NCI-H2171 (cell line): ENCODE data around the gene ADAMTSL4.

Experiments
- DNase-seq: peaks from one replicate; lab custom pipeline; 2025; lab: John Stamatoyannopoulos, UW

ADAMTSL4 gene

DNA sequence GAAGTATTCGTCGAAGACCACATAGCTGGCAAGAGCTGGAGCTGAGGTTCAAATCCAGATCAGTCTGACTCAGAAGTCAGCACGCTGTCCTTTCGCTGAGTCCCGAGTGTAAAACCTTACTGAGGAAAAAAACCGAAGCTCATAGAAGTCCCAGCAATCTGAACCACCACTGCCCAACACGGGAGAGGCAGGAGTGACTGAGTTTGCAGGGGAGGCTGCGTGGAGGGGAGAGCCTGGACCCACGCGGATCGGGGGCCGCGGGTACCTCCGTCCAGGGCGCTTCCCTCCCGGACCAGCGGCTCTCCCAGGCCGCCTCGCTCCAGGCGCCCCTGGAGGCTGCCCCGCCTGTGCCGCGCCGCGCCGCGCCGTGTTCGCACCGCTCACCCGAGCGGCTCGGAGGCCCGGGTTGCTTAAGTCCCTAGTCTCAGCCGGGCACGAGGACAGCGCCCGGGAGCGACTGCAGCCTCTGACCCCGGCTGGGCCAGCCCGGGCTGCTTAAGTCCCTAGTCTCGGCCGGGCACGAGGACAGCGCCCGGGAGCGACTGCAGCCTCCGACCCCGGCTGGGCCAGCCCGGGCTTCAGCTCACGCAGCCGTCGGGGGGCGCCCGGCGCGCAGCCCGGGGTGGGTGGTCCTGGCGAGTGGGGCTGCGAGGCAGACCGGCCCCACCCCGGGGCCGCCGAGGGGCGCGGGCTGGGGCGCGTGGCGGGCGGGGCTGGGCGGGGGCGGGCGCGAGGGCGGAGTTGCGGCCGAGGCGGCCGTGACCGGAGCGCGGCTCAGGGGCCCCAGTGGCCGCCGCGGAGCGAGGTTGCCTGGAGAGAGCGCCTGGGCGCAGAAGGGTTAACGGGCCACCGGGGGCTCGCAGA, at the start of gene ADAMTSL4:
TSS of gene ADAMTSL4 (plus strand) at position 777 of the 864 bp plus-strand sequence. CDS start 2,881 bp downstream, outside the sequence.
- peak; percentile 35 for DNase-seq

DNA sequence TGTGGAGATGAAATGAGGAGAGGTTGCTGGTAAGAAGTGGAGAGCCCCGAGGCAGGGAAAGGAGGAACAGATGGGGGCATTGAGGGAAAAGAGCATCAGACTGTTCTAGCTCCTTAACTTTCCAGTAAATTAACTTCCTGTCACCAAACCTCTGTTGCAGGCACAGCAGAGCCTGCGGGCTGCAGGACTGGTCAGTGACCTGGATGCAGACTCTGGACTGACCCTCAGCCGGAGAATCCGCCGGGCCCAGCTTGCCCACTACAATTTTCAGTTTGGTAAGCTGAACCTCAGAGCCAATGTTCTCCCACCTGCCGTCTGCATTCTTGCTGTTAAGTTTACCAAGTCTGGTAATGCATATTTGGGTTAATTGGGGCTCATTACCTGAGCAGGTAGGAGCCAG, 43.8 kb upstream of the ADAMTSL4 start:
- no peak for DNase-seq

DNA sequence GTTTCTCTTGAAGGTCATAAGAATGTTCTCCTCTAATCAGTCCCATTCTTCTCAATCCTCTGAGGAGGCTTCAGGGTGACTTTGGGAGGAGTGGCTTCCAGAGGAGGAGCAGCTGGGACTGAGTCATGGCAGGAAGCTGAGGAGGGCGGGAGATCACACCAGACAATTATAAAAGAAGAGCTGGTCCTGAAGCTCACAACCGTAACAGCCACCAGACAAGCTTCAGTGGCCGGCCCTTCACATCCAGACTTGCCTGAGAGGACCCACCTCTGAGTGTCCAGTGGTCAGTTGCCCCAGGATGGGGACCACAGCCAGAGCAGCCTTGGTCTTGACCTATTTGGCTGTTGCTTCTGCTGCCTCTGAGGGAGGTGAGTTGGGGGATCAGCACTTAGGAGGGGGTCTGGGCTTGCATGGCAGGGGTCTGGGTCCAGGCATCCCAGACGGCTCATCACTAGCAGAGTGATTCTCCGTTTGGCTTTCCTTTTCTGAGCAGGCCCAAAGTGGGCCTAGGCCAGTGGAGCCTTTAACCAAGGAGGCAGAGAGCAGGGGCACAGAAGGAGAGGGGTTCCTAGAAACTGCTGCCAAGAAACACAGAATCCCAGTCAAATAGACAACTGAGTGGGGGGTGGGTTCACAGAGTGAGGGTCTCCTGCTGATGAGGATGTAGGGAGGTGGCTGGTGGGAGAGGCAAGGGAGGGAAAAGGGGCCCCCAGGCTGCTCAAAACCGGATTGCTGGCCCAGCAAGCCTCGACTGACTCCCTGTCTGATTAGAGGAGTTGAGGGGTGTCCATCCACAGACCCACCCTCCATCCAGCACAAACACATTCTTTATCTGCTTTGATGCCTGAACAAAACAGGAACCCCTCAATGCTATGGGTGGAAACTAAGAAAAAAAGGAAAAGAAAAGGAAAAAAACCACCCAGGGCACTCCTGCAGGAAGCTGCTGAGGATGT, 41.0 kb upstream of the ADAMTSL4 start, which contains the start of gene ECM1:
TSS of gene ECM1 (plus strand) at position 198 of the 953 bp plus-strand sequence. CDS start at position 299, 101 bp downstream.
- no peak for DNase-seq

DNA sequence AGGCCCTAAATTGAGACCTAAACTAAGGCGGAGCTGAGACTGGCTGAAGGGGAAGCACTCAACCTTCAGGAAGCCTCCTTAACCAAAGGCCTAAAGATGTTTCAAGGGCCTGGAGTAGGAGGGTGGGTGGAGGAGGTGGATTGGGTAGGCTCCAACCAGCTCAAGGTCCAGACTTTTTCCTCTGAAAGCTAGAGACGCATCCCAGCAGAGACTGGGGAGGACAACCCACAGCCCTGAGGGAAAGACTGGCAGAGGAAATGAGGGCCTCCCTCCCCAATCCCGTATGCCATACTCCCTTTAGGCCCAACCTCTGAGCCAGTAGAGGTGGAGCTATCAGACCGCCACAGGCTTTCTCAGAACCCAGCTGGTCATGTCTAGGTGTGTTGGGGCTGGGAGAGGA, 40.2 kb upstream of the ADAMTSL4 start:
- DNase-seq: no peak

DNA sequence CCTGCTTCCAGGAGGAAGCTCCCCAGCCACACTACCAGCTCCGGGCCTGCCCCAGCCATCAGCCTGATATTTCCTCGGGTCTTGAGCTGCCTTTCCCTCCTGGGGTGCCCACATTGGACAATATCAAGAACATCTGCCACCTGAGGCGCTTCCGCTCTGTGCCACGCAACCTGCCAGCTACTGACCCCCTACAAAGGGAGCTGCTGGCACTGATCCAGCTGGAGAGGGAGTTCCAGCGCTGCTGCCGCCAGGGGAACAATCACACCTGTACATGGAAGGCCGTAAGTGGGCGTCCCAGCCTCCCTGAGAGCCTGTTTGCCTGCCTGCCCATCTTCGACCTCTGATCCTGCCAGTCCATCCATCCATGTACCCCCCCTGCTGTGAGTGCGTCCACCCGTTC, 37.7 kb upstream of the ADAMTSL4 start:
- DNase-seq: peak; percentile 4

DNA sequence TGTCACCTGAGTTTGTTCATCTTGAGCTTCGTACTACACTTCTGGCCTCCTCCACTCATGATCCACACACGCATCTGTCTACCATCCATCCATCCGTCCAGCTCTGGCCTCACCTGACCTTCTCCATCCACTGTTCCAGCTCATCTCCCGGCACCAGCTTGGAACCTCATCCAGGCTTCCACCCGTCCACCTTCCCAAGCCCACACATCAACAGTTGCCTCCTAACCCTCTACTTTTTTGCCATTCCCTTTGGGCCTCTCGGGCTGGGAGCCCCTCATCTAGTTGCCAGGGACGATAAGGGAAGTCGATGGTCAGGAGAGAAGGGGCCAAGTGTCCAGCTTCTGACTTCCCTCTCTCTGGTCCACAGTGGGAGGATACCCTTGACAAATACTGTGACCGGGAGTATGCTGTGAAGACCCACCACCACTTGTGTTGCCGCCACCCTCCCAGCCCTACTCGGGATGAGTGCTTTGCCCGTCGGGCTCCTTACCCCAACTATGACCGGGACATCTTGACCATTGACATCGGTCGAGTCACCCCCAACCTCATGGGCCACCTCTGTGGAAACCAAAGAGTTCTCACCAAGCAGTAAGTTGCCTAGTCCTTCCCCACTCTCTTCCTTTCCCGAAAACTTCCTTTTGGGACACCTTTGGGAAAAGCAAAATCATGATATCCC, 37.1 kb upstream of the ADAMTSL4 start:
- DNase-seq: no peak

DNA sequence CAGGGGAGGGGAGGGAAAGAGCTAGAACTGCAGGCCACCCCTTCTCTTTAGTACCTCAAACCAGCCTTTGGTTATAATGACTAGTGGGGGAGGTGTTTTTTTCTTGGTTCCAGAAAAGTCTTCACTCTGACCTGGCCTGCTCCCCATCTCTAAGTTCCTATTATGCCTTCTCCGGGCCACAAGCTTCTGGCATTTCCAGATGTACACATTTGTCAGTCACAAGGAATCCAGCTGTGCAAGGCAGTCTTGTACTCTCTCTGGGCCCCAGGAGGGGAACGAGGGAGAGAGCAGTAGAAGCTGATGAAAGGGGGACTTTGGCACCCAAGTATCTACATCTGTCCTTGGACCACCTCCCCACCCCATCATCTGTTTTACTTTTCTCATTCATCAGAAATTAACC, 36.4 kb upstream of the ADAMTSL4 start:
- DNase-seq: no peak

DNA sequence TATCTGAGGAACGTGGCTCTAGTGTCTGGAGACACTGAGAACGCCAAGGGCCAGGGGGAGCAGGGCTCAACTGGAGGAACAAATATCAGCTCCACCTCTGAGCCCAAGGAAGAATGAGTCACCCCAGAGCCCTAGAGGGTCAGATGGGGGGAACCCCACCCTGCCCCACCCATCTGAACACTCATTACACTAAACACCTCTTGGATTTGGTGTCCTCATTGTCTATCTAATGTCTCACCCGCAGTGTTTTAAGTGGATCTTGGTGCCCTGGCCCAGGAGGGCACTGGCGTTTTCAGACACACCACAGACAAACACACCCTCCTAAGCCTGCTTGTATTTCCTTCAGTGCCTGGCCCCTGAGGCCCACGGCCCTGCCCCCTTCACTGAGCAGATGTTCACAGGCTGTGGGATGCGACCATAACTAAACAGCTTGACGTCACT, 35.8 kb upstream of the ADAMTSL4 start:
- peak; percentile 11 for DNase-seq

DNA sequence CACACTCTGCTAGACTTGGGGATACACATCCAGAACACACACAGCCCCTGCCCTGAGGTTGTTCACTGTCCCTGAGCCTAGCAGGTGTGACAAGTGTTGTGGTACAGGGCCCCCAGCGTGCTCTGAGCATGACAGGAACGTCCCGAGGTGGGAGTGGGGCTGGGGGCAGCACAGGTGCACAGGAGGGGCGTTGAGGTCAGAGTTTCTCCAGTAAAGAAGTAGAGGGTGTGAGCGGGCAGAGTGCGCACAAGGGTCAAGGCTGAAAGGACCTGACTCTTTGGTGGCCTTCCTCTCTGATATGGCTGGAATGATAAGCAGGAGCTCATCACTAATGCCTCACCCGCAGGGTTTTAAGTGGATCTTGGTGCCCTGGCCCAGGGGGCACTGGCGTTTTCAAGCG, 34.9 kb upstream of the ADAMTSL4 start:
- DNase-seq: no peak

DNA sequence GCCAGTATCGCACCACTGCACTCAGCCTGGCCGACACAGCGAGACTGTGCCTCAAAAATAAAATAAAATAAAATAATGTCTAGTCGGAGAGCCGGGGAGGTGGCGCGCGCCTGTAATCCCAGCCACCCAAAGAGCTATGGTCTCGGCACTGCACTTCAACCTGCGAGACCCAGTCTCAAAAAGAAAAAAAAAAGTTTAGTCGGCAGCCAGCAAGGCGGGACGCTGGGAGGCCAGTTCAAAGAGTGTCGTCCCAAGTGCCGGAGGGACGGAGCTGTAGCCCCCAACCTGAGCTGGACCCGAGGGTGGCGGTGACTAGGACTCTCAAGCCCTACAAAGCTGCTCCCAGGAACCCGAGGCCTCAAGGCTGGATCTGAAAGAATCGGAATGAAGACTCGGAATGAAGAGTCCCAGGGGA, 34.3 kb upstream of the ADAMTSL4 start:
- DNase-seq: no peak

DNA sequence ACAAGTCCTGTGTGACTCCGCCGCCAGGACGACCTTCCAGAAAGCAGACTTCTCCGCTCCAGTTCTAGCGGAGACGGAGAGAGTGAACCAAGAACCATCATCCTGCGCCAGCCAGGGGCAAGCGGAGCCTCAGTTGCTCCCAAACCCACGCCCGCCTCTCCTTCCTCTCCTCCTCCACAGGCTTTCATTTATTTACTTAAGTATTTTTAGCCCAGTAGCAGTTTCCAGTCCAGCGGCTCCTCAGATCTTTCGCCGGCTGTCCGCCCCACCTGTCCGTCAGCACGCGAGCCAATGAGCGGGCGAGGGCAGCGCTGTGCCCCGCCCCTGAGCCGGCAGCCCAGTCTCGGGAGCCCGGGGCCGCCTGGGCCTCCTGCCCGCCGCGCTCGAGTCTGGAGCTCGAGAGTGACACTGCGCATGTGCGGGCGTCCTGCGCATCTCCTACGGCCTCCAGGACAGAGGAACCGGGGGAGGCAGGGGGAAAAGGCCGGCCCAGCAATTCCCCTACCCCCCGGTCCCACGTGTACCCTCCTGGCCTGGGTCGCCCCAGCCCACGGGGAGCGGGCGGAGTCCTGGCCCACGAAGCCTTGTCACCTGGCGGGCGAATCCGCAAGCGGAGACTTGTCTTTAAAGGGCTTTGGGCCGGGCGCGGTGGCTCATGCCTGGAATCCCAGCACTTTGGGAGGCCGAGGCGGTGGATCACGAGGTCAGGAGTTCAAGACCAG, 33.7 kb upstream of the ADAMTSL4 start, which contains the start of gene FALEC:
TSS of gene FALEC (plus strand) at position 425 of the 722 bp plus-strand sequence.
- DNase-seq: peak; percentile 93

DNA sequence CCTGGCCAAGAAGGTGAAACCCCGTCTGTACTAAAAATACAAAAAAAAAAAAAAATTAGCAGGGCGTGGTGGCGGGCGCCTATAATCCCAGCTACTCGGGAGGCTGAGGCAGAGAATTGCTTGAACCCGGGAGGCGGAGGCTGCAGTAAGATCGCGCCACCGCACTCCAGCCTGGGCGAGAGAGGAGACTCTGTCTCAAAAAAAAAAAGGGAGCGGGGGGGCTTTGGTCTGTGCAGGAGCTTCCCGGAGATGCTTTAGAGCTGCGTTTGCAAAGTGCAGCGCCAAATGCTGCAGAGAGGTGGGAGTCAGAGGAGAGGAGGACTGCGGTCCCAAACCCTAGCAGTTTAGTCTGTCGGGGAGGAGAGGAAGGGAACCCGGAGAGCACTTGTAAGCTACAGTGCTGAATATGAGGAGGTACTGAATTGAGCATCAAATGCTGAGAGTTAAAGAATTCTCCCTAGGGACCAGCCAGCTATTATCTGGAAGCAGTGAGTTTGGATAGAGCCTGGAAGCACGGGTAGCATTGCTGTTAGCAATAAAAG, 33.1 kb upstream of the ADAMTSL4 start:
- peak; percentile 41 for DNase-seq

DNA sequence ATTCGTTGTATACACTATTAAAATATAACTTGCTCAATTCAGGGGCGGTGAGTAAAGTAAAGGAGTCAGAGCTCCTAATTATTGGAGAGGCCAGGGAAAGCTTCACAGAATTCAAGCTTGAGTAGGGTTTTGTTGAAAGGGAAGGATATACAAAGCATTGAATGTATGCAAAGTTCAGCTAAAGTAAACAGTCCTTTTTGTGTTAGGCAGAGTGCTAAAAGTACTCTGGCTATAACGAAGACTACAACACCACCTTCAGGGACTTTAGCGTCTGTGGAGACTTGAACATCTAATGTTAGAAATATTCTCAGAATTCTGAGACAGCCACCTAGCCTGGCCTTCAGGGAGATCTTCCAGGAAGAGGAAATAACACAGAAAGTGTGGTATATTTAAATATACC, 32.6 kb upstream of the ADAMTSL4 start:
- no peak for DNase-seq

DNA sequence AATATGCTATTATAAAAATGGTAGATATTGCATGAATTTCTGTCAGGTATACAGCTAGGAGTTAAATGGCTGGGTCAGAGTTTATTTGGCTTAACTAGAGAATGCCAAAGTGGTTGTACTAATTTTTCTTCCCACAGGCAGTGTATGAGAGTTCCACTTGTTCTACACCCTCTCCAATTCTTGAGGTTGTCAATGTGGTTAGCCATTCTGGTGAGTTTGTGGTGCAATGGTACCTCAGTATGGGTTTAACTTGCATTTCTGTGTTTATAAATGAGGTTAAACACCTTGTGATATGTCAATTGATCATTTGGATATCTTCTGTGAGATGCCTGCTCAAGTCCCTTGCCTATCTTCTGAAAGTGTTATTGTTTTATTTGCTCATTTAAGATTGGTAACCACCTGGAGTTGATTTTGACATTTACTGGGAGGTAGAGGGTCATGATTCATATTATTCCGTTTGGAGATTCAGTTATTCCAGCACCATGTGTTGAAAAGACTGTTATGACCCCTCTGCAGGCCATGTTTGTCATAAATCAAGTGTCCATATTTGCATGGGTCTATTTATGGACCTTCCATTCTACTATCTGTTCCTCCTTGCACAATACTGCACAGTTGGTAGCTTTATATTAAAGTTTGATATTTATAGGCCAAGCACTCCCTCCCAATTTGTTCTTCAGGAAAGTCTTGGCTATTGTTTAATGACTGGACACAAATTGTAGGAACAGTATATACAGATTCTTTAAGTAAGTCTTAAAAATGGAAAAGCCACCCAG, 27.8 kb upstream of the ADAMTSL4 start:
- DNase-seq: no peak

DNA sequence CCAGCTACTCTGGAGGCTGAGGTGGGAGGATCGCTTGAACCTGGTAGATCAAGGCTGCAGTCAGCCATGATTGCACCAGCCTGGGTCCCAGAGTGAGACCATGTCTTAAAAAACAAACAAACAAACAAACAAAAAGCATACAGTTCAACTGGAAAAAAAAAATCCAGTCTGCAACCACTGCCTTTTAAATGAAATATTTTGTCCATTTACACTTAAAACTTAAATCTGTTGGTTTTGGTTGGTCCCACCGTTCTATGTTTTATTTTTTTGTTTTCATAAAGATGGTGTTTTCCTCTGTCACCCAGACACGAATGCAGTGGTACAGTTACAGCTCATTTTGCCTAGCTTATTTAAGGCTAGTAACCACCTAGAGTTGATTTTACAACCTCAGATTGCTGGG, 23.9 kb upstream of the ADAMTSL4 start:
- no peak for DNase-seq

DNA sequence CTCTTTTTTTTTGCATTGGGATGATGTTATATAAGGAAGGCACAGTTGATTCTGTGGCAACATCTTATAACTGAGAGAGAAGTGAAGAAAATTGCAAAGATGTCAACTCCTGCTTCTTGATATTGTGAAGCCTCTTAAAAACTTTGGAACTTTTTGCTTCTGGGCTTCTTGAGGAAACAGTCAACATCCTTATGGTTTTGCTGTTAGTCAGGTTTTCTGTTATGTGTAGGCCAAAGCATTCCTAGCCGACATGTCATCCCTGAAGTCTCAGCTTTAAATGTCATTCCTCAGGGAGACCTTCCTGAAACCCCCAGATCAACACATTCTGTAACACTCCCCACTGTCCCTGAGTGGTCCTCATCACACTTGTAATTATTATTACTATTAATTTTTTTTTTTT, 21.0 kb upstream of the ADAMTSL4 start:
- no peak for DNase-seq

DNA sequence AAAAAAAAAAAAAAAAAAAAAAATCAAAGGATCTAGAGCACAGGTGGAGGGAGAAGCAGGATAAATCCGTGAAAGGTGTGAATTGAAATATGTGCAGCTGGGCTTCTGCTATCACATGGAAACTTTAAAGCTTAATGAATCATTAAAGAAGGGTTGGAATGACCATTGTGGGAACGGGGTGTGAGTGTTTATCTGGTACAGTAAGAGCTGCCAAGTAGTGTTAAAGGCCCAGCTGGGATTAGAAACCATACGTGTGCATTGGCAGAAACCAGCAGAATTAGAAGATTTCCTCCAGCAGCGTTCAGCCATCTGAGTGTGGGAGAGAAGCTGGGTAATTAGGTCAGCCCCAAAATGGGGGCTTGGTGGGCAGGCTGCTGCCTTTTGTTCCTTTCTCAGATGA, 20.2 kb upstream of the ADAMTSL4 start:
- no peak for DNase-seq

DNA sequence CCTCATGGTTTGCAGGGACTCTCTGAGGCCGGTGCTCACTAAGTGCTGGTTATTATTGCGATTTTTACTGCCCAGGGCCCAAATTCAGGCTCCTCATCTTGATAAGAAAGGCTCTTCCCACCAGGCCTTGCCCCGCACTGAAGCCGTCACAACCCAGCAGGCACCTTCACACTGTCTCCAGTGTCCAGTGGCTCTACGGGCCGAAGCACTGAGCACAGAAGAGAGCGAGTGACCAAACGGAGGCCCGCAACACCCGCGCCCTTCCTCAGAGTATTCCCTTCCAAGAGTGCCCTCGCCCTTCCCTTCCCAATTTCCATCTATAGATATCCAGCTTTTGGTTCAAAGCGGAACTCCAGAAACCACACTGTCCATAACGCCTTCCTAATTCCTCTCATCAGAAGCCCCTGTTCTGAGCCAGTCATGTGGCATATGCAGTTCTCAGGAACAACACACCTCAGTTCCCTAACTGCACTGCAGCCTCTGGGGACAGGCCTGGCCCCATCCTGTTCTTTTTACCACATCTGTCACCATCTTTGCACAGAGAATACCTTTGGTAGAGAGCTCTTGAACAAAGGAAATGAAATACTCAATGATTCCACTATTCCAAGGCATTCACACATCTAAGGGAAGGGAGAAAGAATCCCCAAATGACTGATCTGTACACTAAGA, 18.6 kb upstream of the ADAMTSL4 start:
- DNase-seq: peak; percentile 62

DNA sequence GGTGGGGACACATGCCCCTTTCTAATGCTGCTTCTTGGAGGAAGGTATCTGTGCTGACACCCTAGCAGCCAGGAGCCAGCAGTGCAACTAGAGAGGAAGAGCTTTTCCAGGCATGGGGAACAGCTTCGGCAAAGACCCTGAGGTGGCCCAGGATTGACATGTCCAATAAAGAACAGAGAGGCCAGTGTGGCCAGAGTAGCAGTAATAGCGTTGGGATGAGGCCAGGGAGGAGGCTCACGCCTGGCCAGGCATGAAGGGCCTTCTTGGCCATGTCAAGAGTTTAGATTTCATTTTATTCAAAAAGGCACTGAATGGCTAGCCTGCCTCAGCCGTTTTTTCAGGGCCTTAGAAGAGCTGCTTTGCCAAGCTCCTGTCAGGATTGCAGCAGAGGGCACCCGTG, 16.3 kb upstream of the ADAMTSL4 start:
- no peak for DNase-seq

DNA sequence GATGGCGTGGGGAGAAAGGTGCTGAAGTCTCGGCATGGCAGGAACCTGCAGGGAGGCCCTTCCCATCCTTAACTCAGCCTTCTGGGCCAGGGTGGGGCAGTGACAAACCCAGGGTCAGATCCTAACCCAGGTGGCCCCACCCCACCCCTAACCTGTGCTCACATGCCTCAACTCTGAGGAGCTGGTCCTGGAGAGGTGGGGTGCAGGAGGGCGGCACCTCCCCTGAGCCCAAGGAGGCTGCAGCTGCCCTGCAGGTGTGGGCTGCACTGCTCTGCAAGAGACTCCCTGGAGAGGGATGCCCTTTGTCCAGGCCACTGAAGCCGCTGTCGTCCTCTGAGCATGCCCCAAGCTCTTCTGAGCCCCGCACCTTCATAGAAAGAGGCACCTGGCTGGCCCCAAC, 15.2 kb upstream of the ADAMTSL4 start:
- DNase-seq: no peak
